Karpas-422 (cell line): ENCODE measurements around the gene POLR3A. TPM values are rescaled to one million over a fixed set of nuclear protein-coding genes. Genes with fewer than 3 reads are reported as not detected.
A peak's percentile ranks its signal among the peaks of the same experiment; 100 is the strongest.

Experiments used
- DNase-seq: peaks from one replicate; pipeline ENCODE4 v3.0.0-alpha.2; 2015
- H2AFZ ChIP-seq: fragments of 200-600 bp; sonication (generic); 2 replicates; pipeline ENCODE4 v1.6.1; 2014; ENCODE audit warnings: antibody characterized with exemption, low read length, mixed read lengths
- H3K27ac ChIP-seq: fragments of 200-600 bp; sonication (generic); 2 replicates; pipeline ENCODE4 v1.5.1; 2014; ENCODE audit warnings: mild to moderate bottlenecking, low read length, moderate library complexity
- H3K27me3 ChIP-seq: fragments of 200-600 bp; sonication (generic); 2 replicates; pipeline ENCODE4 v1.6.1; 2014; ENCODE audit warnings: low read length, mixed read lengths
- H3K36me3 ChIP-seq: fragments of 200-600 bp; sonication (generic); 2 replicates; pipeline ENCODE4 v1.6.1; 2014; ENCODE audit warnings: low read length, mixed read lengths; ENCODE audit not compliant: insufficient read depth
- H3K4me1 ChIP-seq: fragments of 200-600 bp; sonication (generic); 2 replicates; pipeline ENCODE4 v1.6.1; 2014; ENCODE audit warnings: mild to moderate bottlenecking, low read length, mixed read lengths
- H3K4me2 ChIP-seq: fragments of 200-600 bp; sonication (generic); 2 replicates; pipeline ENCODE4 v1.6.1; 2014; ENCODE audit warnings: low read length, low read depth, mild to moderate bottlenecking; ENCODE audit not compliant: poor library complexity, severe bottlenecking
- H3K4me3 ChIP-seq: fragments of 200-600 bp; sonication (generic); 2 replicates; pipeline ENCODE4 v1.5.1; 2014; ENCODE audit warnings: mild to moderate bottlenecking, antibody characterized with exemption, low read length, mixed read lengths
- H3K79me2 ChIP-seq: fragments of 200-600 bp; sonication (generic); 2 replicates; pipeline ENCODE4 v1.6.1; 2014; ENCODE audit warnings: mild to moderate bottlenecking, low read length, mixed read lengths
- H3K9ac ChIP-seq: fragments of 200-600 bp; sonication (generic); 2 replicates; pipeline ENCODE4 v1.6.0; 2014; ENCODE audit warnings: low read length
- H3K9me2 ChIP-seq: fragments of 200-600 bp; sonication (generic), shearing (Covaris generic); replicated peaks from 2 replicates; pipeline ENCODE4 v1.6.0; 2014; ENCODE audit warnings: mild to moderate bottlenecking, low read length, moderate library complexity; ENCODE audit not compliant: insufficient read depth
- H3K9me3 ChIP-seq: fragments of 300-700, 200-600 bp; sonication (generic); 2 replicates; pipeline ENCODE4 v1.6.1; 2014; ENCODE audit warnings: low read length, mixed read lengths
- H4K20me1 ChIP-seq: fragments of 200-600 bp; sonication (generic); 2 replicates; pipeline ENCODE4 v1.6.1; 2014; ENCODE audit warnings: mild to moderate bottlenecking, antibody characterized with exemption, low read length, low read depth; ENCODE audit not compliant: insufficient read depth
- total RNA-seq: library from RNA; depleted of rRNA; stranded (reverse); fragments of >200 nt; shearing (Covaris generic); gene quantifications from 2 replicates; pipeline ENCODE4 v1.2.3, GENCODE V29; 2014; ENCODE audit warnings: low replicate concordance

POLR3A gene
- total RNA-seq, 1 experiment from 2014 or later, result 17.7 TPM

DNA sequence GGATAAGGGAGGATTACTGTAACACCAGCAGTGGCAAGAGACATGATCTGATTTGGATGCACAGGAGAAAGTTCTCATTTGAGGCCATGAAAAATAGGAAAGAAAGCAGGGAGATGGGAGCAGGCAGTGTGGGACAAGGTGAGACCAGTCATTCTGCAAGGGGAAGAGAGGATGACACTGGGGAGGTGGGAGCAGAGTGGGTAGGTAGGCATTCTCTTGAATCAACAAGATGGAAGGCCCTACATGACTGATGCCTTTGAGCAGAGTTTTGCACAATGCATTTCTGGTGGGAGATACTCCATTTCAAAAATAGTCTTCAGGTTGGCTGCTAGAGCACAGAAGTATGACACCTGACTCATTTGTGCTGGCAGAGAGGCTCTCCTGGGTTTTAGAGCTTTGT is 14.9 kb upstream of the POLR3A start:
- Histone ChIP-seq H3K9me3 (no peaks in the 10 kb centered on the region), H3K27me3 (no peaks in the 10 kb centered on the region), H2AFZ (no peak overlapping the region), H3K9me2 (no peaks in the 10 kb centered on the region), H3K4me3 (no peak overlapping the region), H4K20me1 (peaks cover 37% of the 10 kb centered on the region), H3K79me2 (no peaks in the 10 kb centered on the region), H3K4me2 (no peak overlapping the region), H3K4me1 (peaks cover 32% of the 10 kb centered on the region), H3K27ac (no peak overlapping the region), H3K9ac (no peak overlapping the region), H3K36me3 (peaks cover 27% of the 10 kb centered on the region)
- peak; percentile 66 for DNase-seq

DNA sequence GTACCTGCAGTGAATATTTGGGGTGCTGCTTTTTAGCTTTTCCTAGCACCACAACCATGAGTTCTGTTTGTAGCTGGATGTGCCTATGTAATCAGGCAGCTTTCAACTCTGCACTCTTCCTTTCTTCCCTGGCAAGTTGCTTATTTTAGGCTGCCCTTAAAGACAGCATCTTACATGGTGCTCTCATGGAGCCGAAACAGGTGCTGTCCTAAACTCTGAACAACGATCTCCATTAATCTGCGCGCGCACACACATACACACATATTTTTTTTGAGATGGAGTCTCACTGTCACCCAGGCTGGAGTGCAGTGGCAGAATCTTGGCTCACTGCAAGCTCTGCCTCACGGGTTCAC is 13.4 kb upstream of the POLR3A start:
- Histone ChIP-seq H3K27ac (no peak overlapping the region), H3K27me3 (no peaks in the 10 kb centered on the region), H2AFZ (no peak overlapping the region), H3K9ac (no peak overlapping the region), H3K4me3 (no peak overlapping the region), H3K9me2 (no peaks in the 10 kb centered on the region), H3K4me1 (peaks cover 44% of the 10 kb centered on the region), H4K20me1 (peaks cover 49% of the 10 kb centered on the region), H3K79me2 (no peaks in the 10 kb centered on the region), H3K36me3 (peaks cover 40% of the 10 kb centered on the region), H3K9me3 (no peaks in the 10 kb centered on the region), H3K4me2 (no peak overlapping the region)
- DNase-seq, result no peak

DNA sequence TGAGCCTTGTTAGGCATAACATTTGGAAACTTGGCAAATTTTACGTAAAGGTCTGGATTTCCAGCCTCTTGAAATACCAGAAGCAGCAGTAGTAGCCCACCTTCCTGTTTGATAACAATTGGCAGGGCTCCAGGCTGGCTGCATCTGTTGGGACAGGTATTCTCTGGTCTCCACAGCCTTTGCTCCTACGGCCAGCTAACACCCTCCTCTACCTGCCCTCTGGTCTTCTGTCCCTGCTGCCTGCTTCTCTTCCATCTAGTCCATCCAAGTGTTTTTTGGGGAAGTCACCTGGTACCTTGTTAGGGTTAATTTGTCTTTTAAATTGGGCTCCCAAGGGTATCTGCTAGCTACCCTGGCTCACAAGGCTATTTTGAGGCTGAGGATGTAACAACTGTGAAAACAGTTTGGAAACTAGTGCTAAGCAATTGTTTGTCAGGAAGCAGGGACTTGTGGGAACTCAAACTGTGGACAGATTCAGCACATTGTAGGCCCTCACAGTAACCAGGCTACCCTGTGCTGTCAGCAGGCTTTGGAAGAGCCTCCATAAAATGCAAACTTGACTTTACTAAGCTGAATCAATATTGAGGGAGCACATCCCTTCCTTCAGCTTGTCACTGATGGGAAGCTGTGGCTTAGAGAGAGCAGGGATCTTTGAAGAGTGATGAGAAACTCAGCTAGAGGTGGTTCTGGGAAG is 12.9 kb upstream of the POLR3A start:
- H4K20me1 ChIP-seq, result peaks cover 54% of the 10 kb centered on the region
- no peak overlapping the region for H3K4me2 ChIP-seq
- no peaks in the 10 kb centered on the region for H3K9me2 ChIP-seq
- no peak overlapping the region for H3K9ac ChIP-seq
- no peaks in the 10 kb centered on the region for H3K27me3 ChIP-seq
- H3K79me2 ChIP-seq, result no peaks in the 10 kb centered on the region
- H3K4me1 ChIP-seq, result peaks cover 49% of the 10 kb centered on the region
- peaks cover 45% of the 10 kb centered on the region for H3K36me3 ChIP-seq
- H2AFZ ChIP-seq, result no peak overlapping the region
- H3K27ac ChIP-seq, result peak overlapping the region; percentile 13
- H3K4me3 ChIP-seq, result no peak overlapping the region
- DNase-seq, result peak; percentile 56
- H3K9me3 ChIP-seq, result no peaks in the 10 kb centered on the region

DNA sequence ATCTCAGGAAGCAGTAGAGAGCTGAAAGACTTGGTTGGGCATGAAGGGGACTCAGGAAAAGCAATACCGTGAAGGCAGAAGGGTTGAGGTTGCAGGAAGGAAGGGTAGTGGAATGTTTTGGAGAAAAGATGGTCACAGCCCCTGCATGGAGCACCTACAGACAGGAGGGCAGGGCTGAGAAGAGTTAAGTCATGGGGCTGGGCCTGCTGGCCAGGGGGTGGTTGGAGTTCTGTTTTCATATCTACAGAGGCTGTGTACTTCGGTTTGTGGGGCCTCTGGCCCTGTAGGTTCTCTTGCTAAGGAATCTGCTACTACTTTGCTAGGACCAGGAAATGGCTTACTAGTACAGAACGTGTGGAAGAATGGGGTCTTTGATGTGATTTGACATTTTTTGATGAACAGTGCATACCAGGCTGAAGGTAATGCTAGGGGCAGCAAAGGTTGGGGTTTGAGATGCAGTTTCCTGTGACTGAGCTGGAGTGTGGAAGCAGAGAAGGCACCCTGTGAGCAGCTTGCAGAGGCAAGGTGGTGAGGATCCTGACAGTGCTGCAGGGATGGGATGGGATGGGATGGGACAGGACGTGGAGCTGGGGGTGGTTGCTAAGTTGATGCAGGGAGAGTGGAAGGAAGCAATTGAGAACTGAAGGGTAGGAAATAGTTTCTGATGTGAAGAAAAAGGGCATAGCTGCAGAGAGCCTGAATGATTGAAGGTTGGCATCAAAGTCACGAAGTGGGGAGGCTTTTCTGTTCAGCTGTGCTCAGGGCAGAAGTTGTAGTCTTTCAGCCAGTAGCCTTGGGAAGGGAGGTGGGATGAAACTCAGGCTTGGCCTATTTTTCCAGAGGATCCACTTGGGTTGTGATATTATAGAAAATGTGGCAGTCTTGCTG is 12.1 kb upstream of the POLR3A start:
- Histone ChIP-seq H3K9ac (no peak overlapping the region), H3K4me1 (peaks cover 57% of the 10 kb centered on the region), H3K79me2 (peaks cover 4% of the 10 kb centered on the region; the same call in 1 of the 2 replicates)

DNA sequence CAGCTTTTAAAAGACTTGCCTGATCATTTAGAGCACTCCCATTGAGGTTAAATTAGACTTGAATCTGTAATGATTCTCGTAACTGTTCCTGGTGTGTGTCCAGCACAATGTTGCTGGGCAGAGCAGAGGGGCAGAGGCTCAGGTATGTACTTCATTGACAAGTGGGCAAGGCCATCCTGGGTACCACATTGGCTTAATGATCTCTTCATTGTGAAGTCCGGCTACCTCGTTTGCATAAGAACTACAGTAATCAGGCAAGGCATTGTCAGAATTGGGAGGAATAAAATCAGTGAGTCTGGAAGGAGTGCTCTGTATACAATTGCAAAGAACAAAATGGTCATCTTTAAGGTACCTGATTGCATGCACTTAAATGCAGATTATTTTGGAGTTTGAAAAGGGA is 10.4 kb upstream of the POLR3A start:
- no peaks in the 10 kb centered on the region for H3K9me2 ChIP-seq
- no peak overlapping the region for H3K4me2 ChIP-seq
- peaks cover 74% of the 10 kb centered on the region for H3K4me1 ChIP-seq
- H3K27me3 ChIP-seq, result no peaks in the 10 kb centered on the region
- H3K9me3 ChIP-seq, result no peaks in the 10 kb centered on the region
- peaks cover 79% of the 10 kb centered on the region for H4K20me1 ChIP-seq
- H3K79me2 ChIP-seq, result peaks cover 19% of the 10 kb centered on the region
- no peak overlapping the region for H3K4me3 ChIP-seq
- H3K36me3 ChIP-seq, result peaks cover 70% of the 10 kb centered on the region
- H2AFZ ChIP-seq, result no peak overlapping the region
- H3K9ac ChIP-seq, result no peak overlapping the region
- no peak overlapping the region for H3K27ac ChIP-seq
- DNase-seq, result no peak

More for the DNA sequence above, 12.1 kb upstream of the POLR3A start:
- H4K20me1 ChIP-seq, result peaks cover 62% of the 10 kb centered on the region
- no peak overlapping the region for H3K27ac ChIP-seq
- no peak overlapping the region for H2AFZ ChIP-seq
- peak; percentile 56 for DNase-seq
- H3K4me3 ChIP-seq, result no peak overlapping the region
- no peaks in the 10 kb centered on the region for H3K9me3 ChIP-seq
- no peaks in the 10 kb centered on the region for H3K9me2 ChIP-seq
- no peaks in the 10 kb centered on the region for H3K27me3 ChIP-seq
- H3K36me3 ChIP-seq, result peaks cover 53% of the 10 kb centered on the region
- H3K4me2 ChIP-seq, result no peak overlapping the region

DNA sequence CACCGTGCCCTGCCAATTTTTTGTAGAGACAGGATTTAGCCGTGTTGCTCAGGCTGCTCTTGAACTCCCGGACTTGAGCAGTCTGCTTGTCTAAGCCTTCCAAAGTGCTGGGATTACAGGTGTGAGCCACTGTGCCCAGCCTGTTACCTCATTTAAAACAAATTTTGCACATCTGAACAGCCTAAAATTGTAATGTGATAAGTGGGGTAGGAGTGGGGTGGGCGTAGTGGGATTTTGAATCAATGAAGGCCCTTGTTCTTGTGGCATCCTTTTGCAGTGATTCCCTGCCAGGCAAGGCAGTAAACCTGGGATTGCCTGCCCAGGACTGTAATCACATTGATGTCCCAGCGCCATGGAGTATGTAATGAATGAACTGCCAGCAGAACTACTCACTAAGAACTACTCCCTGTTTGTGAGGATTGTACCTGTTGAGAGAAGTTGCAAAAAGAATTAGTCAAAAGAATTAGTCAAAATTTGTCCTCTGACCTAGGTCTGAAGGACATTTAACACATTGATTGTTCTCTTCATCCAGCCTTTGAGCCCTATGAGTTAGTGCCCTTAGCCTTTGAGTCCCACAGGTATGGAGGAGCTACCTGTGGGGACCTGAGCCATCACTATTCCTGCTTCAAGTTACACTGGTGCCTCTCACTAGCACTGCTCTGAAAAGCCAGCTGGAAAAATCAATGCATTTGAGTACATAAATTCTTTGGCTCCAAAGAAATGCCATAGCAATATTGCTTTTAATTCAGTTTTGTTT is 9.7 kb upstream of the POLR3A start:
- H3K9ac ChIP-seq, result no peak overlapping the region
- H3K4me3 ChIP-seq, result no peak overlapping the region
- no peak overlapping the region for H2AFZ ChIP-seq
- H3K27ac ChIP-seq, result no peak overlapping the region
- peaks cover 76% of the 10 kb centered on the region for H3K4me1 ChIP-seq
- no peaks in the 10 kb centered on the region for H3K9me3 ChIP-seq
- H3K79me2 ChIP-seq, result peaks cover 27% of the 10 kb centered on the region
- no peak overlapping the region for H3K4me2 ChIP-seq
- H4K20me1 ChIP-seq, result peaks cover 82% of the 10 kb centered on the region
- no peak for DNase-seq
- peaks cover 75% of the 10 kb centered on the region for H3K36me3 ChIP-seq
- no peaks in the 10 kb centered on the region for H3K9me2 ChIP-seq
- H3K27me3 ChIP-seq, result no peaks in the 10 kb centered on the region

DNA sequence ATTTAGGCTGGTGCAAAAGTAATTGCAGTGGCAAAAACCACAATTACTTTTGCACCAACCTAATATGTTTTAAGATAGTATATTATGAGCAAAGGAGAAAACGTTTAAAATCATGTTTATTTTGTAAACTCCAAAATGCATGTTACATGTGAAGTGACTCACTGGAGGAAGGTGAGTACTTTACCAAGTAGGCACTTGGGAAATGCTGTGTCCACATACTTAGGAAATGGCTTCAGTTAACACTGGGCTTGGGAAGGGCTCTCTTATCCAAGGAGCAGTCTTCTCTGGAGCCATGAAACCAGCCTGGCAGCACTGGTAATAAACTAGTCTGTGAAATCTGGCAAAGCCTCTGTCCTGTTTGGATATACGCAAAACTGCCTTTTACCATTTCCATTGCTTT is 8.8 kb upstream of the POLR3A start:
- no peak overlapping the region for H3K27ac ChIP-seq

More for the DNA sequence above, 8.8 kb upstream of the POLR3A start:
- no peak overlapping the region for H3K9ac ChIP-seq
- H3K9me2 ChIP-seq, result no peaks in the 10 kb centered on the region
- peaks cover 79% of the 10 kb centered on the region for H3K4me1 ChIP-seq
- no peak overlapping the region for H3K4me2 ChIP-seq
- DNase-seq, result no peak
- peaks cover 81% of the 10 kb centered on the region for H4K20me1 ChIP-seq
- H3K27me3 ChIP-seq, result no peaks in the 10 kb centered on the region
- H3K36me3 ChIP-seq, result peaks cover 75% of the 10 kb centered on the region
- no peaks in the 10 kb centered on the region for H3K9me3 ChIP-seq
- H2AFZ ChIP-seq, result no peak overlapping the region
- H3K79me2 ChIP-seq, result peaks cover 30% of the 10 kb centered on the region
- no peak overlapping the region for H3K4me3 ChIP-seq
